CD14-positive monocyte (primary cell): ENCODE data around the gene GRK2. TPM values are rescaled to one million over a fixed set of nuclear protein-coding genes. Genes with fewer than 3 reads are reported as not detected.
"Not testable (repeated sequence)": the region's sequence is repeated elsewhere in the genome, so short reads cannot be mapped to it uniquely, and the experiment has no call there.

ENCODE experiments used
- DNase-seq, 3 donors: peaks; one replicate each; pipeline ENCODE4 v3.0.0-alpha.2; 2011 to 2022
- H2AFZ ChIP-seq: 2 replicates; pipeline ENCODE4 v1.6.0; 2012; ENCODE audit warnings: mild to moderate bottlenecking, low read depth, low read length, inconsistent platforms; ENCODE audit not compliant: insufficient read depth, poor library complexity, severe bottlenecking
- H3K27ac ChIP-seq, 2 donors: 1 replicate in 1 of 2; 2 replicates in 1 of 2; pipeline ENCODE4 v1.5.1; 2012 to 2013; ENCODE audit warnings: low read length in 2 of 2, control low read depth in 1 of 2, inconsistent platforms in 1 of 2, low read depth in 1 of 2, mild to moderate bottlenecking in 1 of 2
- H3K27me3 ChIP-seq, 2 donors: one replicate each; pipeline versions ENCODE4 v1.6.0 to v1.6.1; 2011 to 2013; ENCODE audit warnings: low read length in 2 of 2; ENCODE audit not compliant: control insufficient read depth in 2 of 2, insufficient read depth in 2 of 2
- H3K36me3 ChIP-seq, 2 donors: replicated peaks in 1 of 2; 1 replicate in 1 of 2; 2 replicates in 1 of 2; pipeline versions ENCODE4 v1.5.1 to v1.6.1; 2012 to 2013; ENCODE audit warnings: low read length in 2 of 2, control low read depth in 1 of 2, inconsistent platforms in 1 of 2, mild to moderate bottlenecking in 1 of 2; ENCODE audit not compliant: insufficient read depth in 2 of 2, control insufficient read depth in 1 of 2
- H3K4me1 ChIP-seq, 2 donors: 1 replicate in 1 of 2; 2 replicates in 1 of 2; pipeline versions ENCODE4 v1.5.1 to v1.6.1; 2012 to 2013; ENCODE audit warnings: low read length in 2 of 2, control low read depth in 1 of 2, inconsistent platforms in 1 of 2, mild to moderate bottlenecking in 1 of 2, moderate library complexity in 1 of 2; ENCODE audit not compliant: insufficient read depth in 2 of 2, control insufficient read depth in 1 of 2
- H3K4me2 ChIP-seq: replicated peaks from 2 replicates; pipeline ENCODE3; 2012; ENCODE audit warnings: low read length, moderate library complexity, mild to moderate bottlenecking; ENCODE audit not compliant: poor library complexity, severe bottlenecking; ENCODE audit errors: extremely low read depth
- H3K4me3 ChIP-seq, 3 experiments: fragments of 200-600 bp in 1 of 3; sonication (generic) in 1 of 3; replicated peaks in 1 of 3; 1 replicate in 2 of 3; 2 replicates in 1 of 3; pipeline ENCODE4 v1.5.1; 2011 to 2013; ENCODE audit warnings: low read length in 3 of 3, mild to moderate bottlenecking in 3 of 3, control low read depth in 2 of 3, low read depth in 2 of 3, inconsistent platforms in 1 of 3, moderate library complexity in 1 of 3
- H3K79me2 ChIP-seq: 2 replicates; pipeline ENCODE4 v1.6.0; 2012; ENCODE audit warnings: mild to moderate bottlenecking, control low read depth, inconsistent platforms, low read length, moderate library complexity; ENCODE audit not compliant: insufficient read depth
- H3K9ac ChIP-seq: 2 replicates; pipeline ENCODE4 v1.6.0; 2017; ENCODE audit warnings: low read length, mild to moderate bottlenecking; ENCODE audit not compliant: insufficient read depth, poor library complexity, severe bottlenecking
- H3K9me3 ChIP-seq, 2 donors: replicated peaks in 1 of 2; 1 replicate in 1 of 2; 2 replicates in 1 of 2; pipeline versions ENCODE4 v1.5.1 to v1.6.1; 2012 to 2013; ENCODE audit warnings: low read length in 2 of 2, control low read depth in 1 of 2; ENCODE audit not compliant: control insufficient read depth in 1 of 2, insufficient read depth in 1 of 2
- H4K20me1 ChIP-seq: 2 replicates; pipeline ENCODE4 v1.6.0; 2012; ENCODE audit warnings: mild to moderate bottlenecking, low read length, control low read depth, moderate library complexity; ENCODE audit not compliant: insufficient read depth
- H3K27ac Mint-ChIP-seq, 7 donors: one replicate each; pipeline ENCODE4 v1.8.0; 2020; ENCODE audit warnings: mild to moderate bottlenecking in 7 of 7, mixed read lengths in 7 of 7, moderate library complexity in 6 of 7, inconsistent platforms in 2 of 7
- H3K27me3 Mint-ChIP-seq, 3 donors: one replicate each; pipeline ENCODE4 v1.8.0; 2021 to 2022; ENCODE audit warnings: low read depth in 3 of 3, mild to moderate bottlenecking in 3 of 3, mixed read lengths in 3 of 3, moderate library complexity in 3 of 3, inconsistent platforms in 1 of 3
- H3K36me3 Mint-ChIP-seq, 2 donors: one replicate each; pipeline ENCODE4 v1.8.0; 2020; ENCODE audit warnings: mixed read lengths in 2 of 2, inconsistent platforms in 1 of 2, mild to moderate bottlenecking in 1 of 2
- H3K4me1 Mint-ChIP-seq: one replicate; pipeline ENCODE4 v1.8.0; 2020; ENCODE audit warnings: mild to moderate bottlenecking, mixed read lengths
- H3K4me3 Mint-ChIP-seq, 2 donors: one replicate each; pipeline ENCODE4 v1.8.0; 2020; ENCODE audit warnings: mild to moderate bottlenecking in 2 of 2, mixed read lengths in 2 of 2, moderate library complexity in 1 of 2
- H3K9me3 Mint-ChIP-seq, 7 donors: one replicate each; pipeline ENCODE4 v1.8.0; 2020 to 2022; ENCODE audit warnings: mixed read lengths in 7 of 7, mild to moderate bottlenecking in 6 of 7, moderate library complexity in 6 of 7, inconsistent platforms in 2 of 7
- WGBS: methylation state at CpG from one replicate; pipeline ENCODE4 v1.1.5; 2013; ENCODE audit warnings: missing lambda C conversion rate; ENCODE audit not compliant: insufficient coverage; 5-methylcytosine and 5-hydroxymethylcytosine counted together
- intact Hi-C, 2 donors: fragments of 100-400 bp; cut with micrococcal nuclease; formaldehyde crosslinking; loops; one replicate each; pipeline versions ENCODE4 v1.15.0 to v1.15.1; 2023
- polyA plus RNA-seq, 3 donors: library from polyadenylated mRNA; depleted of rRNA in 1 of 3; unstranded in 2 of 3; stranded (reverse) in 1 of 3; fragments of 300-500 nt in 2 of 3; fragments of >200 nt in 1 of 3; fragmentation: Illumina TruSeq in 2 of 3; gene quantifications; 1 replicate in 2 of 3; 2 replicates in 1 of 3; pipeline ENCODE4 v1.2.3, GENCODE V29; 2012 to 2021
- TF ChIP-seq, protein P1 (sequence below): fragments of 200-600 bp; IDR thresholded peaks from one replicate; pipeline ENCODE4 v1.8.0; 2022; ENCODE audit warnings: antibody characterized with exemption, mild to moderate bottlenecking

Gene GRK2
- polyA plus RNA-seq, 3 donors, result 34.9 to 777 (median 43.0) TPM

DNA sequence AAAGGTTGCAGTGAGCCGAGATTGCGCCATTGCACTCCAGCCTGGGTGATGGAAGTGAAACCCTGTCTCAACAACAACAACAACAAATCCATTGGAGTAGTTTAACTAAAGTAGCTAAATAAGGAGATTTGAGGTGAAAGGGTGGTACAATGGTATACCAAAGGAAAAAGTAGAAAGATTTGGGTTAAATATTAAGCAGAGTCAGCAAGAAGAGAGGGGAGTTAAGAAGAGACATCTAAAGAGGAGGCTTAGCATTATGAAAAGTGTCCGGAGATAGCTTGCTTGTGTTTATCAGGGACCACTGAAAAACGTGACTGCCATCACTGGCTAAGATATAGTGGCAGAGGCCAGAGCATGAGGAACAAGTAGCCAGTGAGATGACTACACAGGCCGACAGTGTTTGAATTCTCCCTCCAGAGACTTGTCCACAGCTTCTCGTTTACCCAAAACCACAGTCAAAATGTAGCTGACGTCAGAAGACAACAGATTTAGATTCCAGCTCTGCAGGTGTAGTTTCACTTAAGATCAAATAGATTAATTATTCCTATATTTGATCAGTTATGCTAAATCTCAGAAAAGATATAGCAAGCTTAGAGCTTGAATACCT, 32.6 kb upstream of the GRK2 start:
- TF ChIP-seq, protein P1, sequence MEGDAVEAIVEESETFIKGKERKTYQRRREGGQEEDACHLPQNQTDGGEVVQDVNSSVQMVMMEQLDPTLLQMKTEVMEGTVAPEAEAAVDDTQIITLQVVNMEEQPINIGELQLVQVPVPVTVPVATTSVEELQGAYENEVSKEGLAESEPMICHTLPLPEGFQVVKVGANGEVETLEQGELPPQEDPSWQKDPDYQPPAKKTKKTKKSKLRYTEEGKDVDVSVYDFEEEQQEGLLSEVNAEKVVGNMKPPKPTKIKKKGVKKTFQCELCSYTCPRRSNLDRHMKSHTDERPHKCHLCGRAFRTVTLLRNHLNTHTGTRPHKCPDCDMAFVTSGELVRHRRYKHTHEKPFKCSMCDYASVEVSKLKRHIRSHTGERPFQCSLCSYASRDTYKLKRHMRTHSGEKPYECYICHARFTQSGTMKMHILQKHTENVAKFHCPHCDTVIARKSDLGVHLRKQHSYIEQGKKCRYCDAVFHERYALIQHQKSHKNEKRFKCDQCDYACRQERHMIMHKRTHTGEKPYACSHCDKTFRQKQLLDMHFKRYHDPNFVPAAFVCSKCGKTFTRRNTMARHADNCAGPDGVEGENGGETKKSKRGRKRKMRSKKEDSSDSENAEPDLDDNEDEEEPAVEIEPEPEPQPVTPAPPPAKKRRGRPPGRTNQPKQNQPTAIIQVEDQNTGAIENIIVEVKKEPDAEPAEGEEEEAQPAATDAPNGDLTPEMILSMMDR, result no peak
- peaks cover 5 to 6% of the 10 kb centered on the region in 2 donors for H3K4me1 ChIP-seq
- peaks cover 50 to 82% of the 10 kb centered on the region in 2 donors for H3K36me3 ChIP-seq
- H3K9me3 Mint-ChIP-seq, result no peaks in the 10 kb centered on the region
- no peak overlapping the region for H2AFZ ChIP-seq
- H3K4me3 ChIP-seq, result no peak overlapping the region
- no peak overlapping the region for H3K9ac ChIP-seq
- H3K27ac Mint-ChIP-seq, result peak overlapping the region in 5 of 7 donors; percentile 1 to 72 (median 48)
- intact Hi-C loops, result loop anchor here in 1 of 2 donors (5.0 kb wide), 1 partner anchor 46 kb away; no protein-coding TSS in a partner anchor
- peaks cover 14% of the 10 kb centered on the region for H3K4me1 Mint-ChIP-seq
- H3K36me3 Mint-ChIP-seq, result peaks cover 39 to 78% of the 10 kb centered on the region in 2 donors
- no peak overlapping the region for H3K4me2 ChIP-seq
- no peaks in the 10 kb centered on the region for H3K9me3 ChIP-seq
- 87% methylated on average over 3 of the region's 7 CpGs for whole genome bisulfite sequencing
- DNase-seq, result no peak
- peaks cover 0 to 2% (median 0%) of the 10 kb centered on the region in 3 donors for H3K27me3 Mint-ChIP-seq
- H3K79me2 ChIP-seq, result peaks cover 76% of the 10 kb centered on the region
- H3K4me3 Mint-ChIP-seq, result no peak overlapping the region
- peaks cover 92% of the 10 kb centered on the region for H4K20me1 ChIP-seq
- H3K27me3 ChIP-seq, result no peaks in the 10 kb centered on the region
- H3K27ac ChIP-seq, result peak overlapping the region in 1 of 2 donors; percentile 7

GRCh38 chr11:67234571-67234970, 31.7 kb upstream of the GRK2 start:
- intact Hi-C loops, result loop anchor here in 1 of 2 donors (5.0 kb wide), 1 partner anchor 47 kb away; no protein-coding TSS in a partner anchor
- 100% methylated on average over 1 of the region's 8 CpGs for WGBS
- Mint-ChIP-seq H3K27ac (peak overlapping the region in 4 of 7 donors; percentile 27 to 70 (median 34)), H3K4me1 (peaks cover 22% of the 10 kb centered on the region), H3K36me3 (peaks cover 33 to 70% of the 10 kb centered on the region in 2 donors)
- H3K9ac ChIP-seq, H3K27me3 ChIP-seq, H3K9me3 ChIP-seq, H3K27me3 Mint-ChIP-seq, H3K4me2 ChIP-seq, H2AFZ ChIP-seq, H3K4me3 Mint-ChIP-seq, H3K9me3 Mint-ChIP-seq, DNase-seq, H3K27ac ChIP-seq, H3K4me3 ChIP-seq: not testable (repeated sequence)
- H3K4me1 ChIP-seq, result peaks cover 13 to 15% of the 10 kb centered on the region in 2 donors
- H3K79me2 ChIP-seq, result peaks cover 80% of the 10 kb centered on the region
- H3K36me3 ChIP-seq, result peaks cover 42 to 74% of the 10 kb centered on the region in 2 donors
- H4K20me1 ChIP-seq, result peaks cover 93% of the 10 kb centered on the region
